AG04449 (cell line): ENCODE results near the gene KRT6A.

ENCODE experiments used
- CTCF ChIA-PET: fragments of 350-600 bp; formaldehyde crosslinking; extraction: SDS; loops from one replicate; lab custom pipeline; 2021; ENCODE audit warnings: antibody characterized with exemption; lab: Yijun Ruan, JAX
- POLR2A ChIA-PET: fragments of 400-600, 350-600 bp; formaldehyde crosslinking; extraction: SDS; loops from one replicate; lab custom pipeline; 2020; ENCODE audit warnings: antibody characterized with exemption, inconsistent platforms; lab: Yijun Ruan, JAX
- DNase-seq: peaks from one replicate; pipeline ENCODE4 v3.0.0-alpha.2; 2010; ENCODE audit warnings: low read depth, low spot score
- H3K4me3 ChIP-seq: 2 replicates; pipeline ENCODE4 v1.5.1; 2011; ENCODE audit warnings: low read depth, mild to moderate bottlenecking, control low read depth, low read length
- TF ChIP-seq, protein P1 (sequence below): IDR thresholded peaks from one replicate; pipeline ENCODE4 v1.5.1; 2011; ENCODE audit warnings: mild to moderate bottlenecking, moderate library complexity, low read length, control low read depth, inconsistent platforms; ENCODE audit not compliant: insufficient read depth; ENCODE audit errors: missing control alignments

KRT6A gene

DNA sequence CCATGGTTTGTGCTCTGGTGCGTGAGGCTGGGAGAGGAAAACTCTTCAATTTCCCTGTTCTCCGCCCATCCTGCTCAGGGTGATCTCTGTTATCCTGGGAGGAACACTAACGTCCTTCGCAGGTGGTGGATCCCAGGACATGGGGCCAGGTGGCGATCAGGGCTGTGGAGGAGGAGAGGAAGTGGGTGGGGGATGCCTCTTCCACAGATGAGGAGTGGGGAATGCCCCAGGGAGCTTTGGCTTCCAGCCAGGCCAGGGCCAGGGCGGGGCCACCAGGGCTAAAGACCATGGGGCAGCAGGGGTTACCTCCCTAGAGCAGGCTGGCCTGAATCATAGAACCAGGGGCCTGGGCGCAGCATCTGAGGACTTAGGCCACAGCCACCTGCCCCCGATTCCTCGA is 55.5 kb downstream of the KRT6A start:
- ChIA-PET CTCF (no interaction called here), POLR2A (no interaction called here)
- TF ChIP-seq, protein P1, sequence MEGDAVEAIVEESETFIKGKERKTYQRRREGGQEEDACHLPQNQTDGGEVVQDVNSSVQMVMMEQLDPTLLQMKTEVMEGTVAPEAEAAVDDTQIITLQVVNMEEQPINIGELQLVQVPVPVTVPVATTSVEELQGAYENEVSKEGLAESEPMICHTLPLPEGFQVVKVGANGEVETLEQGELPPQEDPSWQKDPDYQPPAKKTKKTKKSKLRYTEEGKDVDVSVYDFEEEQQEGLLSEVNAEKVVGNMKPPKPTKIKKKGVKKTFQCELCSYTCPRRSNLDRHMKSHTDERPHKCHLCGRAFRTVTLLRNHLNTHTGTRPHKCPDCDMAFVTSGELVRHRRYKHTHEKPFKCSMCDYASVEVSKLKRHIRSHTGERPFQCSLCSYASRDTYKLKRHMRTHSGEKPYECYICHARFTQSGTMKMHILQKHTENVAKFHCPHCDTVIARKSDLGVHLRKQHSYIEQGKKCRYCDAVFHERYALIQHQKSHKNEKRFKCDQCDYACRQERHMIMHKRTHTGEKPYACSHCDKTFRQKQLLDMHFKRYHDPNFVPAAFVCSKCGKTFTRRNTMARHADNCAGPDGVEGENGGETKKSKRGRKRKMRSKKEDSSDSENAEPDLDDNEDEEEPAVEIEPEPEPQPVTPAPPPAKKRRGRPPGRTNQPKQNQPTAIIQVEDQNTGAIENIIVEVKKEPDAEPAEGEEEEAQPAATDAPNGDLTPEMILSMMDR, result no peak
- DNase-seq, result no peak
- H3K4me3 ChIP-seq, result no peak overlapping the region
